C4-2B (cell line): Measurements from ENCODE around the gene CYREN.

Source experiments
- ZFX ChIP-seq: fragments of 450-650 bp; IDR thresholded peaks from 2 replicates; pipeline ENCODE4 v1.6.1; 2017
- TF ChIP-seq, protein P1 (sequence below): fragments of 450-650 bp; conservative IDR thresholded peaks from 2 replicates; pipeline ENCODE4 v1.5.1; 2017; ENCODE audit warnings: mild to moderate bottlenecking

DNA sequence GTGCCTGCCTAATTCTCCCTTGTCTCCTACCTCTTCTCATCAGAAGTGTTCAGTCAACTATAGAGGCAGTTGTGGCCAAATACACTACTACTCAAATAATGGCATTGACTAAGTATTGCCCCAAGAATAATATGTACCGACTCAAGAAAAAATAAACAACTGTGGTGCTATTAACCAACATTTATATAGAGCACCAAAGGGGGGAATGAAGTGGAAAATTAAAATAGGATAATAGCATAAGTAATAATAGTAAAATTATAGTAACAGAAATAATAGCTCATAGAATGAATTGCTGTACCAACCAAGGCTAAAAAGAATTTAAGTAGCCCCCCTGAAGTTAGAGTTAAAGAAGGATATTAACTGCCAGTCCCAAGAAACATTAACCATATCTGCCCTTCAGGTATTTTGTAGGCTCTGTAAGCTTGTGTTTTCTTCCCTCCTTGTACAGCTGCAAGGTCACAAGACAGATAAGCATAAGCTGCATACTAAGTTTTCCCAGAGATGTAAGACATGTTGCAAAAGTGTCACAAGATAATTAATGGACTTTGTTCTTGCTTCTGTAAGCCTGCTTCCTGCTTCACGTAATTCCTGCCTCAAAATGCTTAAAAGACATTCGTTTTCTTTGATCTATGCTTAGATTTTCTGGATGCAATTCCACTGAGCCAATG is 10.9 kb upstream of the CYREN start:
- TF ChIP-seq, protein P1, sequence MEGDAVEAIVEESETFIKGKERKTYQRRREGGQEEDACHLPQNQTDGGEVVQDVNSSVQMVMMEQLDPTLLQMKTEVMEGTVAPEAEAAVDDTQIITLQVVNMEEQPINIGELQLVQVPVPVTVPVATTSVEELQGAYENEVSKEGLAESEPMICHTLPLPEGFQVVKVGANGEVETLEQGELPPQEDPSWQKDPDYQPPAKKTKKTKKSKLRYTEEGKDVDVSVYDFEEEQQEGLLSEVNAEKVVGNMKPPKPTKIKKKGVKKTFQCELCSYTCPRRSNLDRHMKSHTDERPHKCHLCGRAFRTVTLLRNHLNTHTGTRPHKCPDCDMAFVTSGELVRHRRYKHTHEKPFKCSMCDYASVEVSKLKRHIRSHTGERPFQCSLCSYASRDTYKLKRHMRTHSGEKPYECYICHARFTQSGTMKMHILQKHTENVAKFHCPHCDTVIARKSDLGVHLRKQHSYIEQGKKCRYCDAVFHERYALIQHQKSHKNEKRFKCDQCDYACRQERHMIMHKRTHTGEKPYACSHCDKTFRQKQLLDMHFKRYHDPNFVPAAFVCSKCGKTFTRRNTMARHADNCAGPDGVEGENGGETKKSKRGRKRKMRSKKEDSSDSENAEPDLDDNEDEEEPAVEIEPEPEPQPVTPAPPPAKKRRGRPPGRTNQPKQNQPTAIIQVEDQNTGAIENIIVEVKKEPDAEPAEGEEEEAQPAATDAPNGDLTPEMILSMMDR = no peak
- no peak for TF ChIP-seq ZFX
